HEK293 (cell line): ENCODE data around the gene FOXO4.

Experiments
- CTCF ChIA-PET: fragments of 350-600 bp; formaldehyde crosslinking; extraction: SDS; loops from one replicate; lab custom pipeline; 2021; ENCODE audit warnings: antibody characterized with exemption; lab: Yijun Ruan, JAX
- POLR2A ChIA-PET: fragments of 300-600 bp; formaldehyde crosslinking; extraction: SDS; loops from one replicate; lab custom pipeline; 2020; ENCODE audit warnings: antibody characterized with exemption, inconsistent platforms; lab: Yijun Ruan, JAX
- H3K27ac ChIP-seq: fragments of 200-500 bp; sonication (Bioruptor generic); 2 replicates; pipeline ENCODE4 v1.5.1; 2014; ENCODE audit warnings: low read depth, low read length, control low read depth, inconsistent platforms; ENCODE audit errors: extremely low read depth
- H3K36me3 ChIP-seq, 2 experiments: fragments of 200-500 bp in 1 of 2; sonication (Bioruptor generic) in 1 of 2; 1 replicate in 1 of 2; 2 replicates in 1 of 2; pipeline ENCODE4 v1.5.1; 2014 to 2017; ENCODE audit warnings: inconsistent platforms in 2 of 2, low read length in 2 of 2; ENCODE audit not compliant: control insufficient read depth in 2 of 2, insufficient read depth in 1 of 2
- H3K4me1 ChIP-seq: fragments of 200-500 bp; sonication (Bioruptor generic); 2 replicates; pipeline ENCODE4 v1.5.1; 2014; ENCODE audit warnings: mild to moderate bottlenecking, low read length, inconsistent platforms; ENCODE audit not compliant: control insufficient read depth, insufficient read depth
- H3K4me3 ChIP-seq: 2 replicates; pipeline ENCODE4 v1.5.1; 2011; ENCODE audit warnings: low read depth, mild to moderate bottlenecking, control low read depth, low read length, moderate library complexity
- H3K9me3 ChIP-seq: fragments of 200-500 bp; sonication (Bioruptor generic); 2 replicates; pipeline ENCODE4 v1.5.1; 2014; ENCODE audit warnings: low read depth, low read length, inconsistent platforms; ENCODE audit not compliant: control insufficient read depth, insufficient read depth
- GLI4 ChIP-seq: fragments of 450-650 bp; formaldehyde crosslinking; IDR thresholded peaks from 2 replicates; pipeline ENCODE4 v1.5.1; 2016; ENCODE audit warnings: missing biosample characterization, missing genetic modification characterization
- REPIN1 ChIP-seq: fragments of 450-650 bp; formaldehyde crosslinking; IDR thresholded peaks from 2 replicates; pipeline ENCODE4 v1.5.1; 2017; ENCODE audit warnings: missing biosample characterization, missing genetic modification characterization, low read depth
- SCRT2 ChIP-seq: fragments of 450-650 bp; formaldehyde crosslinking; IDR thresholded peaks from 2 replicates; pipeline ENCODE4 v1.5.1; 2016; ENCODE audit warnings: missing biosample characterization, missing genetic modification characterization
- WT1 ChIP-seq: fragments of 450-650 bp; formaldehyde crosslinking; IDR thresholded peaks from 2 replicates; pipeline ENCODE4 v1.5.1; 2016; ENCODE audit warnings: missing biosample characterization, missing genetic modification characterization
- ZBTB17 ChIP-seq: fragments of 450-650 bp; formaldehyde crosslinking; IDR thresholded peaks from 2 replicates; pipeline ENCODE4 v1.5.1; 2016; ENCODE audit warnings: missing biosample characterization, missing genetic modification characterization
- ZIC2 ChIP-seq: fragments of 450-650 bp; formaldehyde crosslinking; IDR thresholded peaks from 2 replicates; pipeline ENCODE4 v1.5.1; 2016; ENCODE audit warnings: missing biosample characterization, missing genetic modification characterization
- ZNF10 ChIP-seq: fragments of 450-650 bp; formaldehyde crosslinking; IDR thresholded peaks from 2 replicates; pipeline ENCODE4 v1.5.1; 2017; ENCODE audit warnings: missing biosample characterization, missing genetic modification characterization
- ZNF114 ChIP-seq: fragments of 450-650 bp; formaldehyde crosslinking; IDR thresholded peaks from 2 replicates; pipeline ENCODE4 v1.5.0; 2017; ENCODE audit warnings: missing biosample characterization, missing genetic modification characterization
- ZNF175 ChIP-seq: fragments of 450-650 bp; formaldehyde crosslinking; IDR thresholded peaks from 2 replicates; pipeline ENCODE4 v1.5.1; 2016; ENCODE audit warnings: missing biosample characterization, missing genetic modification characterization
- ZNF211 ChIP-seq: fragments of 450-650 bp; formaldehyde crosslinking; IDR thresholded peaks from 2 replicates; pipeline ENCODE4 v1.5.1; 2016; ENCODE audit warnings: low read depth, missing biosample characterization, missing genetic modification characterization
- ZNF239 ChIP-seq: fragments of 450-650 bp; formaldehyde crosslinking; IDR thresholded peaks from 2 replicates; pipeline ENCODE4 v1.5.1; 2016; ENCODE audit warnings: missing biosample characterization, missing genetic modification characterization
- ZNF248 ChIP-seq: fragments of 450-650 bp; formaldehyde crosslinking; IDR thresholded peaks from 2 replicates; pipeline ENCODE4 v1.5.1; 2017; ENCODE audit warnings: missing biosample characterization, missing genetic modification characterization
- ZNF324 ChIP-seq: fragments of 450-650 bp; formaldehyde crosslinking; IDR thresholded peaks from 2 replicates; pipeline ENCODE4 v1.5.1; 2016; ENCODE audit warnings: missing biosample characterization, missing genetic modification characterization
- ZNF510 ChIP-seq: fragments of 450-650 bp; formaldehyde crosslinking; IDR thresholded peaks from 2 replicates; pipeline ENCODE4 v1.5.1; 2018; ENCODE audit warnings: mild to moderate bottlenecking, missing genetic modification characterization, missing biosample characterization; ENCODE audit not compliant: insufficient replicate concordance
- ZNF544 ChIP-seq: fragments of 450-650 bp; formaldehyde crosslinking; IDR thresholded peaks from 2 replicates; pipeline ENCODE4 v1.5.0; 2017; ENCODE audit warnings: missing biosample characterization, missing genetic modification characterization
- ZNF555 ChIP-seq: fragments of 450-650 bp; formaldehyde crosslinking; conservative IDR thresholded peaks from 2 replicates; pipeline ENCODE4 v1.5.1; 2017; ENCODE audit warnings: missing biosample characterization, mild to moderate bottlenecking, missing genetic modification characterization, inconsistent platforms
- ZNF596 ChIP-seq: fragments of 450-650 bp; IDR thresholded peaks from 2 replicates; pipeline ENCODE4 v1.5.0; 2018; ENCODE audit warnings: missing biosample characterization, mild to moderate bottlenecking, missing genetic modification characterization, moderate library complexity
- ZNF610 ChIP-seq: fragments of 450-650 bp; formaldehyde crosslinking; IDR thresholded peaks from 2 replicates; pipeline ENCODE4 v1.5.1; 2016; ENCODE audit warnings: missing biosample characterization, missing genetic modification characterization, borderline replicate concordance
- ZNF654 ChIP-seq: fragments of 450-650 bp; formaldehyde crosslinking; IDR thresholded peaks from 2 replicates; pipeline ENCODE4 v1.5.1; 2016; ENCODE audit warnings: low read depth, missing biosample characterization, missing genetic modification characterization
- ZNF664 ChIP-seq: fragments of 450-650 bp; formaldehyde crosslinking; IDR thresholded peaks from 2 replicates; pipeline ENCODE4 v1.5.1; 2016; ENCODE audit warnings: missing biosample characterization, missing genetic modification characterization
- ZNF777 ChIP-seq: fragments of 450-650 bp; formaldehyde crosslinking; IDR thresholded peaks from 2 replicates; pipeline ENCODE4 v1.5.1; 2017; ENCODE audit warnings: missing biosample characterization, missing genetic modification characterization, borderline replicate concordance
- ZXDB ChIP-seq: fragments of 450-650 bp; formaldehyde crosslinking; IDR thresholded peaks from 2 replicates; pipeline ENCODE4 v1.5.1; 2016; ENCODE audit warnings: missing biosample characterization, missing genetic modification characterization
- TF ChIP-seq, protein P1 (sequence below): fragments of 450-650 bp; formaldehyde crosslinking; IDR thresholded peaks from 2 replicates; pipeline ENCODE4 v1.5.1; 2016; ENCODE audit warnings: missing biosample characterization, missing genetic modification characterization
- TF ChIP-seq, protein P2 (sequence below): fragments of 450-650 bp; IDR thresholded peaks from 2 replicates; pipeline ENCODE4 v1.5.1; 2018; ENCODE audit warnings: missing biosample characterization, mild to moderate bottlenecking, missing genetic modification characterization
- TF ChIP-seq, protein P3 (sequence below): fragments of 450-650 bp; formaldehyde crosslinking; optimal IDR thresholded peaks from 2 replicates; pipeline ENCODE3; 2016; ENCODE audit warnings: missing biosample characterization, mild to moderate bottlenecking, missing genetic modification characterization

The FOXO4 gene

DNA sequence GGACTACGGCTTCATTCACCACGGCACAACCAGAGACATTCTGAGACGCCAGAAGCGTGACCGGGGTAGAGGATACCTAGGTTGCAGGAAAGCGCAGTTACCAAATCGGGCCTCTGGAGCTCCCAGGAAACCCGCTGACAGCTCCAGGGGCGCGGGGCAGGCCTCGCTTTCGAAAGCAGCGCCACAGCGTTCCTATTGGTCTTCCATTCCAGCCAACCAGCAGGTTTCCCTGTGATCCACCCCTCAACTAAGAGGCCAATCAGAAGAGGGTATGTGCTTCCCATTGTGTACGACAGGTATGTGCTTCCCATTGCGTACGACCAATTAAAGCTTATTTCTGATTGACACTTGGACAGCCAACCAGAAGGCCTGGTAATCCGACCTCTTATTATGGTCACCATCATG is 42.4 kb upstream of the FOXO4 start:
- no peaks in the 10 kb centered on the region; the same call in 1 of the 2 replicates for H3K9me3 ChIP-seq
- ChIA-PET POLR2A (interaction anchor here (0.6 kb wide), 1 partner anchor 9 kb away, joined by 4 read pairs; no protein-coding TSS in a partner anchor), CTCF (no interaction called here)
- no peak overlapping the region for H3K27ac ChIP-seq
- H3K4me3 ChIP-seq: peak overlapping the region; percentile 22
- TF ChIP-seq ZNF555 (tag by site-specific recombination): no peak
- TF ChIP-seq ZNF510 (tag by site-specific recombination): no peak
- TF ChIP-seq, protein P1, sequence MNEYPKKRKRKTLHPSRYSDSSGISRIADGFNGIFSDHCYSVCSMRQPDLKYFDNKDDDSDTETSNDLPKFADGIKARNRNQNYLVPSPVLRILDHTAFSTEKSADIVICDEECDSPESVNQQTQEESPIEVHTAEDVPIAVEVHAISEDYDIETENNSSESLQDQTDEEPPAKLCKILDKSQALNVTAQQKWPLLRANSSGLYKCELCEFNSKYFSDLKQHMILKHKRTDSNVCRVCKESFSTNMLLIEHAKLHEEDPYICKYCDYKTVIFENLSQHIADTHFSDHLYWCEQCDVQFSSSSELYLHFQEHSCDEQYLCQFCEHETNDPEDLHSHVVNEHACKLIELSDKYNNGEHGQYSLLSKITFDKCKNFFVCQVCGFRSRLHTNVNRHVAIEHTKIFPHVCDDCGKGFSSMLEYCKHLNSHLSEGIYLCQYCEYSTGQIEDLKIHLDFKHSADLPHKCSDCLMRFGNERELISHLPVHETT (tag by site-specific recombination): no peak
- TF ChIP-seq ZNF175: no peak
- TF ChIP-seq ZNF596 (tag by site-specific recombination): no peak
- TF ChIP-seq, protein P2, sequence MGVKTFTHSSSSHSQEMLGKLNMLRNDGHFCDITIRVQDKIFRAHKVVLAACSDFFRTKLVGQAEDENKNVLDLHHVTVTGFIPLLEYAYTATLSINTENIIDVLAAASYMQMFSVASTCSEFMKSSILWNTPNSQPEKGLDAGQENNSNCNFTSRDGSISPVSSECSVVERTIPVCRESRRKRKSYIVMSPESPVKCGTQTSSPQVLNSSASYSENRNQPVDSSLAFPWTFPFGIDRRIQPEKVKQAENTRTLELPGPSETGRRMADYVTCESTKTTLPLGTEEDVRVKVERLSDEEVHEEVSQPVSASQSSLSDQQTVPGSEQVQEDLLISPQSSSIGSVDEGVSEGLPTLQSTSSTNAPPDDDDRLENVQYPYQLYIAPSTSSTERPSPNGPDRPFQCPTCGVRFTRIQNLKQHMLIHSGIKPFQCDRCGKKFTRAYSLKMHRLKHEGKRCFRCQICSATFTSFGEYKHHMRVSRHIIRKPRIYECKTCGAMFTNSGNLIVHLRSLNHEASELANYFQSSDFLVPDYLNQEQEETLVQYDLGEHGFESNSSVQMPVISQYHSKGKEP (tag by site-specific recombination): no peak
- TF ChIP-seq ZNF114 (tag by site-specific recombination): no peak
- no peak for TF ChIP-seq GLI4 (tag by site-specific recombination)
- TF ChIP-seq WT1: no peak
- no peak for TF ChIP-seq ZNF239 (tag by site-specific recombination)
- TF ChIP-seq ZXDB (tag by site-specific recombination): no peak
- no peak for TF ChIP-seq ZNF324
- no peak for TF ChIP-seq REPIN1
- TF ChIP-seq ZNF248 (tag by site-specific recombination): no peak
- TF ChIP-seq ZNF544 (tag by site-specific recombination): no peak
- no peak for TF ChIP-seq ZNF10 (tag by site-specific recombination)
- no peak for TF ChIP-seq ZBTB17
- no peak for TF ChIP-seq ZNF777 (tag by site-specific recombination)
- no peak for TF ChIP-seq ZNF654
- peaks cover 16 to 20% of the 10 kb centered on the region in 2 experiments for H3K36me3 ChIP-seq
- no peaks in the 10 kb centered on the region for H3K4me1 ChIP-seq

DNA sequence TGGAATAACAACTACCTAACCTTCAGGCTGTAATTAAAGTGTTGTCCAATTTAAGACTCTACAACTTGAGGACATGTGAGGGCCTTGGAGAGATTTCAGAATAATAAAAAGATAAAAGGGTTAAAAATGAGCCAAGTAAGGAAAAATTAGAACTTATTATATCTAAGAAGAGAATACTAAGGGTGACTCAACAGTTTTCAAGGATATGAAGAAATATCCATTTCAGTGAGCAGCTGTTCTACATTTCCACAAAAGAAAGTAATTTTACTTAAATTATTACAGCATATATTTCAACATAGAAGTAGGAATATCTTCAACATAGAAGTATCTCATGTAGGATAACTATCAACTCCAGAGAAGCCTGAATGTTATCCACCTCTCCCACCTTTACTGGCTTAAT is 38.8 kb upstream of the FOXO4 start:
- Histone ChIP-seq H3K27ac (no peak overlapping the region), H3K36me3 (peaks cover 17 to 48% of the 10 kb centered on the region in 2 experiments), H3K4me3 (no peak overlapping the region), H3K9me3 (no peaks in the 10 kb centered on the region; the same call in 1 of the 2 replicates), H3K4me1 (no peaks in the 10 kb centered on the region)
- POLR2A ChIA-PET: no interaction called here
- CTCF ChIA-PET: interaction anchor here (1.0 kb wide), 1 partner anchor 25 kb away, joined by 3 read pairs; no protein-coding TSS in a partner anchor
- no peak for TF ChIP-seq ZNF211 (tag by site-specific recombination)
- no peak for TF ChIP-seq SCRT2 (tag by site-specific recombination)
- TF ChIP-seq, protein P3, sequence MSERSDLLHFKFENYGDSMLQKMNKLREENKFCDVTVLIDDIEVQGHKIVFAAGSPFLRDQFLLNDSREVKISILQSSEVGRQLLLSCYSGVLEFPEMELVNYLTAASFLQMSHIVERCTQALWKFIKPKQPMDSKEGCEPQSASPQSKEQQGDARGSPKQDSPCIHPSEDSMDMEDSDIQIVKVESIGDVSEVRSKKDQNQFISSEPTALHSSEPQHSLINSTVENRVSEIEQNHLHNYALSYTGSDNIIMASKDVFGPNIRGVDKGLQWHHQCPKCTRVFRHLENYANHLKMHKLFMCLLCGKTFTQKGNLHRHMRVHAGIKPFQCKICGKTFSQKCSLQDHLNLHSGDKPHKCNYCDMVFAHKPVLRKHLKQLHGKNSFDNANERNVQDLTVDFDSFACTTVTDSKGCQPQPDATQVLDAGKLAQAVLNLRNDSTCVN (tag by site-specific recombination): no peak
- 0 out of 2 replicates have a peak, but pooled peaks have one; percentile 15 for TF ChIP-seq ZNF664
- TF ChIP-seq ZIC2: no peak
- no peak for TF ChIP-seq ZNF610 (tag by site-specific recombination)
